Brain microvascular endothelial cell (primary cell): ENCODE results near the gene SPSB1.

Experiments used
- DNase-seq: peaks from one replicate; pipeline ENCODE4 v3.0.0-alpha.2; 2020
- H3K27ac ChIP-seq: fragments of 250-450 bp; sonication (Bioruptor Pico); 2 replicates; pipeline ENCODE4 v1.5.1; 2020; ENCODE audit warnings: mild to moderate bottlenecking, moderate library complexity
- H3K27me3 ChIP-seq: fragments of 250-450 bp; sonication (Bioruptor Pico); replicated peaks from 2 replicates; pipeline ENCODE4 v1.5.1; 2020; ENCODE audit warnings: mild to moderate bottlenecking
- H3K36me3 ChIP-seq: fragments of 250-450 bp; sonication (Bioruptor Pico); replicated peaks from 2 replicates; pipeline ENCODE4 v1.5.1; 2020; ENCODE audit warnings: mild to moderate bottlenecking
- H3K4me3 ChIP-seq: 2 replicates; pipeline ENCODE4 v1.5.1; 2011; ENCODE audit warnings: low read depth, mild to moderate bottlenecking, control low read depth, low read length, moderate library complexity
- in situ Hi-C: cut with HindIII; loops from 2 replicates; pipeline ENCODE4 v1.10.0; 2017; ENCODE audit warnings: low sequenced_read_pairs, low pct_ligation_motif_present
- TF ChIP-seq, protein P1 (sequence below): IDR thresholded peaks from 2 replicates; pipeline ENCODE4 v1.5.1; 2011; ENCODE audit warnings: low read depth, mild to moderate bottlenecking, moderate library complexity, low read length, control low read depth, inconsistent platforms; ENCODE audit errors: missing control alignments

The SPSB1 gene

DNA sequence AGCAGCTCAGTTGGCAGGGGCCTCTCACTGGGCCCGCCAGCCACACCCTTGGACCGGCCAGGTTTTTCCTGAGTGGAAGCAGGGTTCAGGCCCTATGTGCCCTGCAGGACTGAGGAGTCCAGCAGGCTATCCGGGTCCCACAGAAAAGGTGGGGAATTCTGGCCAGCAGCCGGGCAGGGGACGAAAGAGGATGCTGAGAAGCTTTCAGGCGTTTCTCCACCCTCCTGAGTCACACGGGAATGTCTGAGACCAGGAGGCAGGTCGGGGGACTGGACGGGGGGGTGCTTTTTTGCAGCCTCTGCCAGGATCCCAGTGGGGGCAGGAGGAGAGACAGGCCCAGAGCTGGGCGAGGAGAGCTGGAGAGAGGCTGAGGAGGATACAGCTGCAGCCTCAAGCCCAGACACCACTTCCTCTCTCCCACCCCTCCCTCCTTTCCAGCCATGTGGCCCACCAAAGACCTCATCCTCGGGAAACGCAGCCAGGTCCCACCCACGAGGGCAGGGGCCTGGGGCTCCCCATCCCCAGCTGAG is 105.4 kb downstream of the SPSB1 start:
- TF ChIP-seq, protein P1, sequence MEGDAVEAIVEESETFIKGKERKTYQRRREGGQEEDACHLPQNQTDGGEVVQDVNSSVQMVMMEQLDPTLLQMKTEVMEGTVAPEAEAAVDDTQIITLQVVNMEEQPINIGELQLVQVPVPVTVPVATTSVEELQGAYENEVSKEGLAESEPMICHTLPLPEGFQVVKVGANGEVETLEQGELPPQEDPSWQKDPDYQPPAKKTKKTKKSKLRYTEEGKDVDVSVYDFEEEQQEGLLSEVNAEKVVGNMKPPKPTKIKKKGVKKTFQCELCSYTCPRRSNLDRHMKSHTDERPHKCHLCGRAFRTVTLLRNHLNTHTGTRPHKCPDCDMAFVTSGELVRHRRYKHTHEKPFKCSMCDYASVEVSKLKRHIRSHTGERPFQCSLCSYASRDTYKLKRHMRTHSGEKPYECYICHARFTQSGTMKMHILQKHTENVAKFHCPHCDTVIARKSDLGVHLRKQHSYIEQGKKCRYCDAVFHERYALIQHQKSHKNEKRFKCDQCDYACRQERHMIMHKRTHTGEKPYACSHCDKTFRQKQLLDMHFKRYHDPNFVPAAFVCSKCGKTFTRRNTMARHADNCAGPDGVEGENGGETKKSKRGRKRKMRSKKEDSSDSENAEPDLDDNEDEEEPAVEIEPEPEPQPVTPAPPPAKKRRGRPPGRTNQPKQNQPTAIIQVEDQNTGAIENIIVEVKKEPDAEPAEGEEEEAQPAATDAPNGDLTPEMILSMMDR, result no peak
- DNase-seq, result peak; percentile 53
- in situ Hi-C loops, result no loop called here
- Histone ChIP-seq H3K27ac (peak overlapping the region; percentile 5), H3K4me3 (no peak overlapping the region), H3K27me3 (no peaks in the 10 kb centered on the region), H3K36me3 (no peaks in the 10 kb centered on the region)

DNA sequence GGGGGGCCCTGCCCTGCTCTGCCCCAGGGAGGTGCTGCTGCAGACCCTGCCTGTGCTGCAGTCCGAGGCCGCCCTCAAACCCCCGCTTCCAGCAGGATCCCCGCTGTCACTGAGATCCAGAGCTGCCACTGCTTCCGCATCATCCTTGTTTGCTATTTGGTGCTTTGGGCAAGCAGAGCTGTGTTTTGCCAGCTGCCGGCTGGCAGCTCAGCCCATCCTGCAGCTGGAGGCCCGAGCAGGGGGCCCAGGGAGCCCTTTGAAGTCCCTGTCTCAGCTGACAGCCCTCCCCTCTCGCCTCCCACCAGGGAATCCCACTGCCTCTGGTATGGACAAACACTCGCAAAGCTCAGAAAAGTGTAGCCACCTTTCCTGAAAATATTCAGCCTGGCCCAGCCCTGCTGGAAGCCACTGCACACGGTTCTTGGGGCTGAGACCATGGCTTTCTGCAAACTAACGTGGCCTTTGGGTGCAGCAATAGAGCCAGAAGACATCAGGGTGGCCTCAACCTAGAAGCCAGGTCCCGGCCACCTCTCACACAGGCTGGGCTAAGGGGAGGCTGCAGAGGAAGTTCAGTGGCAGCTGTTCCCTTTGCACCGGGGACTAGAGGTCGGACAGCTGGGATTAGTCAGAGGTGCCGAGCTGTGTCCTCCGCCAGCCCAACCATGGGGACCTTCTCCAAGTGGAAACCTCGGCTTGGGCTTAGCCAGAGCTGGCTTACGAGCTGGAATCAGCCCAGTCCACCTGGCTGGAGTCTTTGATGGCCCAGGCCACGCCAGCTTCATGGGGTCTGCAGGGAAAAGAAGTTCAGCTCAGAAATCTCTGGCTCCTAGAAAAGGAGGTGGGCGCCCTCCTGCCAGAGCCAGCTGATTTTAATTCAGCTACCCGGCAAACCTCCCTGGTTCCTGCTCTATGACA is 107.1 kb downstream of the SPSB1 start:
- no peak overlapping the region for H3K27ac ChIP-seq
- DNase-seq, result no peak
- H3K36me3 ChIP-seq, result no peaks in the 10 kb centered on the region
- H3K27me3 ChIP-seq, result no peaks in the 10 kb centered on the region
- in situ Hi-C loops, result no loop called here
- TF ChIP-seq, protein P1, result no peak
- no peak overlapping the region for H3K4me3 ChIP-seq

DNA sequence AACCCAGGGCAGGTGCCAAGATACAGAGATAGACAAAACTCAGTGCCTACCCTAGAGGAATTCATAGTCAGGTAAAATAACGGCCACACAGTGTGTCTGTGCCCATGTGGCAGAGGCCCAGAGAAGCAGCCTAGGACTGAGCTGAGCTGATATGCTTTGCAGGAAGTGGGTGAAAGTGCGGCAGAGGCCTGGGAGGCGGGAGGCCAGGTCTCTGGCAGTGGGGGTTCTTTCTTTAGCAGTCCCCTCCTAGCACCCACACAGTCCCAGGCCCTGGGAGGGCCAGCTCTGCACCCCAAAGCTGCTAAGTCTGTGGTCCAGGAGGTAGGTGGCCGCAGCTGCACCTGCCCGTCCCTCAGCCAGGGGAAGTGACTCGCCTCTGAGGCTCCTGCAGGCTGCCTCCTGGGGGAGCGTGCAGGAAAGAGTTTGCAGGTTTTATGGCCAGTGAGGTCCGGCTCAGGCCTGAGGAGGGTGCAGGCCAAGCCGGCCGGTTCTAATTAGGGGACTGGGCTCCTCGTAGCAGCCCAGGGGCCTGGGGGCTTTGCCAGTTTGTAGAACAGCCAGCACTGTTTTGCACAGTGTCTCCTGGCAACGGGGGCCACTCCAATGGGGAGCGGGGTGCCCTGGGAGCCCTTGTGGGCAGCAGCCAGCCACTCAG is 107.9 kb downstream of the SPSB1 start:
- no peak for DNase-seq
- H3K27ac ChIP-seq, result peak overlapping the region; percentile 55
- H3K4me3 ChIP-seq, result no peak overlapping the region
- in situ Hi-C loops, result no loop called here
- H3K36me3 ChIP-seq, result no peaks in the 10 kb centered on the region
- no peaks in the 10 kb centered on the region for H3K27me3 ChIP-seq
- TF ChIP-seq, protein P1, result peak; percentile 34

DNA sequence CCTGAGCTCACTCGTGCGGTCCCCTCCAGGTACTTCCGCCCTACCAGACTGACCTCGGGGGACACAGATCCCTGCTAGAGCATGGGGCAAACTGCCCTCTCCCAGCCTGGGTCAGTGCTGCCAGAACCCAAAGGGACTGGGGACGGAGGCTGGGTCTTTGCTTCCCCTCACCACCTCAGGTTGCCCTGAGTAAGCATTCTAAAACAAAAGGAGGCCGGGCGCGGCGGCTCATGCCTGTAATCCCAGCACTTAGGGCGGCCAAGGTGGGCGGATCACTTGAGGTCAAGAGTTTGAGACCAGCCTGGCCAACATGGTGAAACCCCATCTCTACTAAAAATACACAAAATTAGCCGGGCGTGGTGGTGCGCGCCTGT is 108.4 kb downstream of the SPSB1 start:
- TF ChIP-seq, protein P1, result no peak
- in situ Hi-C loops, result no loop called here
- DNase-seq, result no peak
- H3K36me3 ChIP-seq, result no peaks in the 10 kb centered on the region
- no peak overlapping the region for H3K4me3 ChIP-seq
- no peaks in the 10 kb centered on the region for H3K27me3 ChIP-seq
- H3K27ac ChIP-seq, result peak overlapping the region; percentile 55

DNA sequence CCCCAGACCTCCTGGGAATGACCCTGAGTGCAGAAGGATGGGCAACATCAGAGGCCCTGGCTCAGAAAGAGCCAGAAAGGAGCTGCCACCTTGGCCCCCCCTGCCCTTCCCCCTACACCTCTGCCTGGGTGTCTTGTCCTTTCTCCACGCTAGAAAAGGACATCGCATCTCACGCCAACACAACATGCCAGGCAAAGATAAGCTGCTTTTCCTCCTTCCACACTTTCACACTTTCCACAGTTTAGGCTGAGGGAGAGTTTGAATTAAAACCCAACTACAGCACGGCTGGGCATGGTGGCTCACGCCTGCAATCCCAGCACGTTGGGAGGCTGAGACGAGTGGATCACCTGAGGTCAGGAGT is 109.5 kb downstream of the SPSB1 start:
- peak overlapping the region; percentile 55 for H3K27ac ChIP-seq
- in situ Hi-C loops, result no loop called here
- H3K4me3 ChIP-seq, result no peak overlapping the region
- TF ChIP-seq, protein P1, result no peak
- H3K27me3 ChIP-seq, result no peaks in the 10 kb centered on the region
- no peak for DNase-seq
- no peaks in the 10 kb centered on the region for H3K36me3 ChIP-seq
